ENCODE measurements around the gene SLC35B3.
"Not testable (repeated sequence)": the region's sequence is repeated elsewhere in the genome, so short reads cannot be mapped to it uniquely, and the experiment has no call there.

SLC35B3 gene

DNA sequence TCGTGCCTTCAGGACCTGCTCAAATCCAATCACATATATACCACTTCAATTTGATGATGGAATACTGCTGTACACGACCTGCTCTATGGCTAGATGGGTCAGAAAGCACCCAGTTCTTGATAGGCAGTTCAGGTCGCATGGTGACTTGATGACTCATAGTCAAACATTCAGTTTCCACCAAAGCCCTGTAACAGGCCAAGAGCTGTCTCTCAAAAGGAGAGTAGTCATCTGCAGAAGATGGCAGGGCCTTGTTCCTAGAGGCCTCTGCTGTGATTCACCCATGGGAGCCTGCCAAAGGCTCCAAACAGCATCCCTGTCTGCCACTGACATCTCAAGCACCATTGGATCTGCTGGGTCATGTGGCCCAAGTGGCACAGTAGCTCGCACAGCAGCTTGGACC, 29.4 kb downstream of the SLC35B3 start:
- DNase-seq: not testable (repeated sequence)

DNA sequence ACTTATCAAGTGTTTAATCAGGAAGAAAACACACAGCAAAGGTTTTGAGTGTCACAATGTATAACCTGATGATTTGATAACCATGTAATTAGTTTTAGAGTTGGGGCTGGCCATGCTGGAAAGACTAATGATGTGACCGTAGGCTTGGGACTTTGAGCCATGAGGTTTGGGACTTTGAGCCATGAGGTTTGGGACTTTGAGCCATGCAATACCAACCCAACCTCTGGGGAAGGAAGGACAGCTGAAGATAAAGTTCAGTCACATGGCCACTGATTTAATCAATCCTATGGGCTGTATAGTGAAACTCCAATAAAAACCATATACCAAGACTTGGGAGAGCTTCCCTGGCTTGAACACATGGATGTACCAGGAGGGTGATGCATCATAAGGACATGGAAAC, 32.8 kb downstream of the SLC35B3 start:
- DNase-seq: no peak

DNA sequence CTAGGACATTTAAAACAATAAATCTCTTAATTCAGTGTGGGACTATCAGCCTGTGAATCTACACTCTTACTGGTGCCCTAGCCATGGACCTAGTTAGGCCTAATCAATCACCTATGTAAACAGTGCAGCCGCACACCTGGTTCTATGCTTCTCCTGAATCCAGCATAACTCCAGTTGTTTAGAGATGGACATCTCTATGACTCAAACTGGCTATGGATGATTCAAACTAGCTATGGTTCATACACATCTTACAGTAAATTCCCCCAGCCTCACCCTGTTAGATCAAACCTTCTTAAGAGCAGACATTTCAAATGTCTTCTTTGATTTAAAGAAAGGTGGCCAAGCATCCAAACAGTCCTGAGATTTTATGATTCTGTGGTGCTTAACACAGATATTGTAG, 34.7 kb downstream of the SLC35B3 start:
- no peak for DNase-seq

DNA sequence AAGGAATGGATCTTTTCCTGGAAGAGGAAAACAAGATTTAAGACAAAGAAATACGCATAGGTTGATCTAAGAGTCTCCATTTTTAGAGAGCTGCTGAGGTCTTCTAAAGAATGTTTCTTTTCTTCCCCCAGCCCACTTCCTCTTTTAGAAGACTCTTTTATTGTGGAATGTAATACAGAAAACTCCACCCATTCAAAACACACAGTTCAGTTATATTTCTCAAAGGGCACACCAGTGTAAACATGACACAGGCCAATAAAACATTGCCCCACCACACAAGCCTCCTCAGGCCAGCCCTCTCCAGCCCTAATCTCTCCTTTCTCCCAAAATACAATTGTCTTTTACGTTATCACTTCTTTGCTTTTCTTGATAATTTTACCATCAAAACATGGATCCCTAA, 42.8 kb downstream of the SLC35B3 start:
- no peak for DNase-seq

DNA sequence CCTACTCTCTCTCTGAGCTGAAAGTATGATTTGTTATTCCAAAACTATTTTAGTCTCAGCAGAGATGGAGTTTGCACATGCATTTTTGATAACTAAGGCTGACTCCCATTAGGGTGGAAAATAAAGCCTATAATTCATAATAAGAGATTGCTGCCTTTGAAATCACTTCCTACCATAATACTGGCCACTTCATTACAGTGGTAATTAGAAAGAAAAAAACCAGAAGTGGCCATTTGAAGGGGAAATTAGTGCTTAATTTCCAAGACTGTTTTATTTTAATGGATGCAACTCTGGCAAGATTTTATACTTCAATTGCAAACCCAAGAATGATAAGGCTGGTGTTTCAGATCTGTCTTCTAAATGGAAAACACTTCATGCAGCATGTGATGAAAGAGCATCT, 43.4 kb downstream of the SLC35B3 start:
- DNase-seq: no peak

DNA sequence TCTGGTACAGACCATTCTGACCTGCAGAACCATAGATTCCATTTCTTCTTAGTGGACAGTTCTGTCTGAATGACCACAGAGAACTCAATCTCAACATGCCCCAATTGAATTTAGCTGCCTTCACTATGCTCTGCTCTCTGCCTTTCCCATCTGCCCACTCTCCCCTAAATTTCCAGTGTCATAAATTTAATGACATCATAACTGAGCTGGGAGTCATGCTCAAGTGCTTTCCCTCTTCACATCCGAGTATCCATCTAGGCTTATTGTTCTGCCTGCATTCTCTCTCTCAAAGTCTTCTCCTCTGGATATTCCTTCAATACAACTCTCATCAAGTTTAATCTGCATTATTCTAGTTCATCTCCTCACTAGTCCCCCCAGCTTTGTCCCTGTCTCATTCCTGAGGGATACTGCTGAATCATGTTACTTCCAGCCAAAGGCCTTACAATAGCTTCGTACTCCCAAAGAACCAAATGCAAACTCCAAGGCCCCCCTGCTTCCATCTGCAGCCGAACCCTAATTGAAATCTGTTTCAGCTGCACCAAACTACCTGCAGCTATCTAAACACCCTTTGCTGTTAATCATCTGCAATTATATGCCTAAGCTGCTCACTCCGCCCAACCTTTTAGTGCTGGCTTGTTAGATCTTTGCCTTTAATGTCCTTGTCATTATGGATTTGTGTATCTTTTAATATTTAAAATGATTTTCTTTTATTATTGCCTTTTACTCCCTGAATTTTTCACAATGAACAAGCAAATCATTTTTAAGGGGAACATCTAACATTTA, 46.1 kb downstream of the SLC35B3 start:
- no peak for DNase-seq

DNA sequence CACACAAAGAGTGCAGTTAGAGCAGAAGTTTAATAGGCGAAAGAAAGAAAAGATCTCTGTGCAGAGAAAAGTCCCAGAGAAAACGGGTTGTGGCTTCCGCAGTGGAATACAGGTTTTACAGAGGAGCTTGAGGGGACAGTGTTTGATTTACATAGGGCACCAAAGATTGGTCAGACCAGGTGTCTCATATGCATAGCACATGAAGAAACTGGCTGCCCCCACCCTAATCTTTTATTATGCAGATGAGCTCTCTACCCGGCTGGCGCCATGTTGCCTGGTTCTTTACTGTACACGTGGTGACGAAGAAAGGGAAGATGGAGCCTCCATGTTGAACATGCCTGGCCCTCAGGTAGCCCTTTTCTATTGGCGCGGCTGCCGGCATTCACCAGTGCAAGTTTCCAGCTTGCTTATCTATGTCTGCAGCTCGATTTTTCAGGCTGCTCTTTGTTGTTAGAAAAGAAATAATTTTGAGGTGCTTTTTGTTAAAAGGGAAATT, 47.4 kb downstream of the SLC35B3 start:
- no peak for DNase-seq

DNA sequence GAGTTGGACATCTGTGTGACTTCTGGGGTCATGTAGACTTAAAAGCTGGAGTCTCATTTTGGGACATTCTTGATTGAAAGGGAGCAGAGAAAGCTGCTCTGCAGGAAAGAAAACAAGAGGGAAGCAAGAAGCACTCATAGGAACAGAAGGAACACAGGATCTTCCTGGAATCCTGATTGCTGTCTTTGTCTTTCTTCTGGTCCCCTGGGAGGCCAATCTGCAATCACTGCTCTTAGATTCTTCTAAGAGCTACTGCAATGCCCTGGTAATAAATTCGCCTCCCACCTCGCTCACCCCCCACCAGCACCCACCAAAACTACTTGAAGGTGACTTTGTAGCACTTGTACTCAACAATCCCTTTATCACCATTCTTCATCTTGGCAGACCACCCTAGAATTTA, 51.8 kb downstream of the SLC35B3 start:
- no peak for DNase-seq

DNA sequence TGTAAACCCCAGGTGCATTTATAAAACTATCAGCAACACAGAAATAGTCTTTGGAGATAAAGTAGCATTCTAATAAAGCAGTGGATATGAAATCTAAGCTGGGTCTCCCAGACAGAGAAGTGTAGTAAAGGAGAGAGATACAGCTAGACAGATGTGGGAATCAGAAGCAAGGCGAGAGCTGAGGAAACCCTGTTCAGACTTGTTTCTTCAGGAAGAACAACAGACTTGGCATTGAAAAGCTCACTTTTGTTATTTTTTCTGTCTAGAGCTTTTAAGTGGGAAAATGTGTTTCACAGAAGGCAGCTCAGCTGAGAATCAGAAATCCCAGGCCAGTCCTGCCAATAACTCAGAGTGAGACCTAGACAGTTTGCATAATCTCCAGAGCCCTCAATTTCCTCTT, 52.9 kb downstream of the SLC35B3 start:
- no peak for DNase-seq

DNA sequence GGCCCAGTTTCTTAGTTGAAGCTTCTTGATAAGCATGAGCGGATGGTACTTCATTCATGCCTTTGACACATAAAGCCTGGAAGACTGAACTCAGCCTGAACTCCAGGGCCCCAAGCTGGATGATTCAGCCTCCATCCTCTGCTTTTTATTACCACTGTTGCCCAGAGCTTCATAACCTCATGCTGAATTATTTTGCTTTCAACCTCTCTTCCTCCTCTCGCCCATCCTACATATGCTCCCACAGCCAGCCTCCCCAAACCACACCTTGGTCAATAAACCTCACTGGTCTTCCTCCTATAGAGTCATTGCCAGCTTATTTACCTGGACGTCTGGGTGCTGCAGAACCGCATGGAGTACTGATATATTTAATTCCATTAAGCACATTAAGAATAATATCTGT, 59.4 kb downstream of the SLC35B3 start:
- no peak for DNase-seq
